ENCODE results near the gene SPATA31D4. TPM values are rescaled to one million over a fixed set of nuclear protein-coding genes. Genes with fewer than 3 reads are reported as not detected.

Gene SPATA31D4
- total and polyA plus RNA-seq, 9 donors = not detected

- Histone ChIP-seq H3K4me3 (no peak overlapping the region), H3K4me1 (ENCODE audit: insufficient read depth) (peaks cover 2% of the 10 kb centered on the region), H3K9me3 (no peaks in the 10 kb centered on the region), H3K27ac (no peak overlapping the region), H3K36me3 (no peaks in the 10 kb centered on the region), H3K27me3 (no peaks in the 10 kb centered on the region)
- TF ChIP-seq POLR2A (IDR thresholded peaks at IDR 0.05) (no peak), CTCF (IDR thresholded peaks at IDR 0.05) (no peak), EP300 (IDR thresholded peaks at IDR 0.05) (no peak)
- intact Hi-C loops (cut with DNase I) = no loop called here
- 42 to 74% (median 45%) methylated on average over 1 of the region's 1 CpG for WGBS, 3 donors
- no peak for DNase-seq
Observed at GRCh38 chr9:81898851-81899250, 29.4 kb upstream of the SPATA31D4 start.

GRCh38 chr9:81902196-81902595 is 26.0 kb upstream of the SPATA31D4 start:
- intact Hi-C loops (cut with DNase I) = no loop called here
- H3K9me3 ChIP-seq = no peaks in the 10 kb centered on the region
- no peaks in the 10 kb centered on the region for H3K36me3 ChIP-seq
- H3K4me3 ChIP-seq = no peak overlapping the region
- H3K27ac ChIP-seq = no peak overlapping the region
- 37 to 48% (median 43%) methylated on average over 2 of the region's 2 CpGs for WGBS, 3 donors
- no peaks in the 10 kb centered on the region for H3K27me3 ChIP-seq
- peaks cover 2% of the 10 kb centered on the region for H3K4me1 ChIP-seq (ENCODE audit: insufficient read depth)
- TF ChIP-seq CTCF (IDR thresholded peaks at IDR 0.05) (no peak), POLR2A (IDR thresholded peaks at IDR 0.05) (no peak), EP300 (IDR thresholded peaks at IDR 0.05) (no peak)
- DNase-seq = no peak

GRCh38 chr9:81902626-81903025 is 25.6 kb upstream of the SPATA31D4 start:
- intact Hi-C loops (cut with DNase I) = no loop called here
- peaks cover 2% of the 10 kb centered on the region for H3K4me1 ChIP-seq (ENCODE audit: insufficient read depth)
- WGBS, 3 donors = 87 to 99% (median 93%) methylated on average over 3 of the region's 3 CpGs
- no peak for DNase-seq
- no peaks in the 10 kb centered on the region for H3K27me3 ChIP-seq
- TF ChIP-seq EP300 (IDR thresholded peaks at IDR 0.05) (no peak), CTCF (IDR thresholded peaks at IDR 0.05) (no peak), POLR2A (IDR thresholded peaks at IDR 0.05) (no peak)
- no peaks in the 10 kb centered on the region for H3K36me3 ChIP-seq
- no peak overlapping the region for H3K27ac ChIP-seq
- H3K4me3 ChIP-seq = no peak overlapping the region
- no peaks in the 10 kb centered on the region for H3K9me3 ChIP-seq

GRCh38 chr9:81906671-81907070 is 21.6 kb upstream of the SPATA31D4 start:
- no peaks in the 10 kb centered on the region for H3K27me3 ChIP-seq
- H3K36me3 ChIP-seq = no peaks in the 10 kb centered on the region
- no peaks in the 10 kb centered on the region for H3K9me3 ChIP-seq
- intact Hi-C loops (cut with DNase I) = no loop called here
- H3K27ac ChIP-seq = no peak overlapping the region
- H3K4me1 ChIP-seq (ENCODE audit: insufficient read depth) = peaks cover 2% of the 10 kb centered on the region
- WGBS, 3 donors = 36 to 43% (median 41%) methylated on average over 3 of the region's 3 CpGs
- DNase-seq = no peak
- H3K4me3 ChIP-seq = no peak overlapping the region
- TF ChIP-seq POLR2A (IDR thresholded peaks at IDR 0.05) = no peak
- no peak for TF ChIP-seq EP300 (IDR thresholded peaks at IDR 0.05)
- no peak for TF ChIP-seq CTCF (IDR thresholded peaks at IDR 0.05)

- Histone ChIP-seq H3K4me3 (no peak overlapping the region), H3K9me3 (no peaks in the 10 kb centered on the region), H3K27ac (no peak overlapping the region), H3K27me3 (no peaks in the 10 kb centered on the region), H3K36me3 (no peaks in the 10 kb centered on the region), H3K4me1 (ENCODE audit: insufficient read depth) (no peaks in the 10 kb centered on the region)
- 87 to 91% (median 89%) methylated on average over 6 of the region's 6 CpGs for WGBS, 3 donors
- DNase-seq = no peak
- TF ChIP-seq POLR2A (IDR thresholded peaks at IDR 0.05) = no peak
- no peak for TF ChIP-seq CTCF (IDR thresholded peaks at IDR 0.05)
- no peak for TF ChIP-seq EP300 (IDR thresholded peaks at IDR 0.05)
- intact Hi-C loops (cut with DNase I) = no loop called here
Observed at GRCh38 chr9:81912135-81912534, 16.1 kb upstream of the SPATA31D4 start.

Data from ovary (tissue), 9 donors.